HL-60/S4 (cell line): Measurements from ENCODE around the gene TBK1.

Experiments used
- in situ Hi-C: fragments of 300-500 bp; cut with MboI; formaldehyde crosslinking; loops from 2 replicates; pipeline ENCODE4 v1.14.3; 2022; ENCODE audit warnings: low sequenced_read_pairs

TBK1 gene

GRCh38 chr12:64450711-64451486, 1.0 kb upstream of the TBK1 start:
- in situ Hi-C loops = no loop called here

- in situ Hi-C loops = no loop called here
These were observed 824 bp downstream of the TBK1 start for GRCh38 chr12:64452559-64453329.

- in situ Hi-C loops = no loop called here
These were observed 3.6 kb downstream of the TBK1 start for GRCh38 chr12:64455506-64455905.

- in situ Hi-C loops = no loop called here
These were observed 4.2 kb downstream of the TBK1 start for GRCh38 chr12:64456119-64456518.

- in situ Hi-C loops = no loop called here
These were observed 5.1 kb downstream of the TBK1 start for GRCh38 chr12:64457032-64457431.

GRCh38 chr12:64457466-64457865, 5.5 kb downstream of the TBK1 start:
- in situ Hi-C loops = no loop called here

- in situ Hi-C loops = no loop called here
These were observed 6.0 kb downstream of the TBK1 start for GRCh38 chr12:64457923-64458322.

GRCh38 chr12:64459394-64459891, 7.5 kb downstream of the TBK1 start:
- in situ Hi-C loops = no loop called here

- in situ Hi-C loops = no loop called here
These were observed 9.9 kb downstream of the TBK1 start for GRCh38 chr12:64461634-64462414.

GRCh38 chr12:64466178-64466577, 14.3 kb downstream of the TBK1 start:
- in situ Hi-C loops = no loop called here

- in situ Hi-C loops = no loop called here
These were observed 17.0 kb downstream of the TBK1 start for GRCh38 chr12:64468966-64469365.

GRCh38 chr12:64469455-64470142, 17.7 kb downstream of the TBK1 start:
- in situ Hi-C loops = no loop called here

- in situ Hi-C loops = no loop called here
These were observed 18.6 kb downstream of the TBK1 start for GRCh38 chr12:64470495-64470894.

GRCh38 chr12:64473176-64473575, 21.3 kb downstream of the TBK1 start:
- in situ Hi-C loops = no loop called here

- in situ Hi-C loops = no loop called here
These were observed 23.6 kb downstream of the TBK1 start for GRCh38 chr12:64475518-64475917.

GRCh38 chr12:64476844-64477243, 24.9 kb downstream of the TBK1 start:
- in situ Hi-C loops = no loop called here

GRCh38 chr12:64478661-64479060, 26.7 kb downstream of the TBK1 start:
- in situ Hi-C loops = no loop called here

- in situ Hi-C loops = no loop called here
These were observed 28.2 kb downstream of the TBK1 start for GRCh38 chr12:64480148-64480547.

- in situ Hi-C loops = no loop called here
These were observed 34.7 kb downstream of the TBK1 start for GRCh38 chr12:64486657-64487056.

GRCh38 chr12:64491718-64492117, 39.8 kb downstream of the TBK1 start:
- in situ Hi-C loops = no loop called here

GRCh38 chr12:64493513-64493912, 41.6 kb downstream of the TBK1 start:
- in situ Hi-C loops = no loop called here
